ENCODE data around the gene MYO18A. TPM values are rescaled to one million over a fixed set of nuclear protein-coding genes. Genes with fewer than 3 reads are reported as not detected.

Gene MYO18A
- total and polyA plus RNA-seq, 12 donors, result 61.4 to 442 (median 327) TPM

- intact Hi-C loops (cut with DNase I), result no loop called here
- Histone ChIP-seq H3K27ac (no peak overlapping the region), H3K4me1 (peaks cover 3 to 31% (median 14%) of the 10 kb centered on the region in 9 donors), H3K4me3 (no peak overlapping the region), H3K36me3 (peaks cover 0 to 100% (median 57%) of the 10 kb centered on the region in 9 donors), H3K27me3 (no peaks in the 10 kb centered on the region), H3K9me3 (no peaks in the 10 kb centered on the region)
- peak in 1 of 8 donors; percentile 19 for ATAC-seq
- DNase-seq, result no peak
- WGBS, 2 donors, result 94 to 95% methylated on average over 33 of the region's 33 CpGs
- no peak for TF ChIP-seq CTCF (IDR thresholded peaks at IDR 0.05)
Observed at GRCh38 chr17:29080323-29080722, 99.9 kb downstream of the MYO18A start.

- Histone ChIP-seq H3K36me3 (peaks cover 0 to 99% (median 53%) of the 10 kb centered on the region in 9 donors), H3K27me3 (no peaks in the 10 kb centered on the region), H3K4me3 (no peak overlapping the region), H3K27ac (no peak overlapping the region), H3K4me1 (peaks cover 3 to 31% (median 14%) of the 10 kb centered on the region in 9 donors), H3K9me3 (no peaks in the 10 kb centered on the region)
- WGBS, 2 donors, result 91 to 94% methylated on average over 33 of the region's 33 CpGs
- intact Hi-C loops (cut with DNase I), result no loop called here
- no peak for TF ChIP-seq CTCF (IDR thresholded peaks at IDR 0.05)
- ATAC-seq (peak in 1 of 8 donors; percentile 1), DNase-seq (no peak)
Observed at GRCh38 chr17:29079887-29080286, 100.3 kb downstream of the MYO18A start.

- intact Hi-C loops (cut with DNase I), result no loop called here
- Histone ChIP-seq H3K27me3 (no peaks in the 10 kb centered on the region), H3K9me3 (no peaks in the 10 kb centered on the region), H3K4me3 (no peak overlapping the region), H3K4me1 (peaks cover 3 to 31% (median 14%) of the 10 kb centered on the region in 9 donors), H3K36me3 (peaks cover 0 to 99% (median 49%) of the 10 kb centered on the region in 9 donors), H3K27ac (peak overlapping the region in 1 of 10 donors; percentile 13)
- 93 to 94% methylated on average over 16 of the region's 16 CpGs for WGBS, 2 donors
- no peak for TF ChIP-seq CTCF (IDR thresholded peaks at IDR 0.05)
- peak in 1 of 8 donors; percentile 3 for ATAC-seq
- no peak for DNase-seq
Observed at GRCh38 chr17:29079433-29079832, 100.8 kb downstream of the MYO18A start.

- intact Hi-C loops (cut with DNase I), result no loop called here
- Histone ChIP-seq H3K9me3 (no peaks in the 10 kb centered on the region), H3K27me3 (no peaks in the 10 kb centered on the region), H3K36me3 (peaks cover 0 to 99% (median 39%) of the 10 kb centered on the region in 9 donors), H3K4me3 (no peak overlapping the region), H3K27ac (peak overlapping the region in 2 of 10 donors; percentile 20 to 26), H3K4me1 (peaks cover 3 to 40% (median 14%) of the 10 kb centered on the region in 9 donors)
- peak in 1 of 2 donors; percentile 35 for DNase-seq
- TF ChIP-seq CTCF (IDR thresholded peaks at IDR 0.05), result no peak
- ATAC-seq, result peak in 6 of 8 donors; percentile 29 to 62 (median 50)
- 78 to 80% methylated on average over 9 of the region's 9 CpGs for WGBS, 2 donors
Observed at GRCh38 chr17:29078183-29079045, 101.8 kb downstream of the MYO18A start.

Measured in heart right ventricle (tissue), 16 donors.